SK-N-MC (cell line): Measurements from ENCODE around the gene CLEC16A.

Source experiments
- EZH2 ChIP-seq: fragments of 200-600 bp; sonication (generic); IDR thresholded peaks from one replicate; pipeline ENCODE4 v1.6.1; 2017; ENCODE audit warnings: antibody characterized with exemption
- POLR2AphosphoS5 ChIP-seq: IDR thresholded peaks from 2 replicates; pipeline ENCODE4 v1.6.1; 2012; ENCODE audit warnings: mild to moderate bottlenecking, low read depth, low read length, borderline replicate concordance

- TF ChIP-seq EZH2 (no peak), POLR2AphosphoS5 (no peak)
Observed at GRCh38 chr16:10897134-10897533, 47.2 kb upstream of the CLEC16A start.
